Endothelial cell of umbilical vein (primary cell): ENCODE measurements around the gene SLC9A3. TPM values are rescaled to one million over a fixed set of nuclear protein-coding genes. Genes with fewer than 3 reads are reported as not detected.

Experiments
- BruUV-seq: library from RNA; stranded (reverse); fragments of 400-500 nt; replicated peaks from 2 replicates; lab custom pipeline; 2021; lab: Mats Ljungman, UMichigan
- CTCF ChIA-PET: fragments of 300-600, 350-600 bp; sonication (Branson Sonifier 250); formaldehyde crosslinking; loops from one replicate; lab custom pipeline; 2021; ENCODE audit warnings: antibody characterized with exemption, inconsistent platforms; lab: Charles Lee
- POLR2A ChIA-PET: fragments of 300-600, 350-600 bp; sonication (Branson Sonifier 250); formaldehyde crosslinking; loops from one replicate; lab custom pipeline; 2021; ENCODE audit warnings: antibody characterized with exemption, inconsistent platforms; lab: Charles Lee
- DNase-seq: peaks from one replicate; pipeline ENCODE4 v3.0.0-alpha.2; 2011; ENCODE audit warnings: low read depth, low spot score
- FAIRE-seq: peaks from 2 replicates; lab custom pipeline; 2011; peaks lifted over from hg19 to GRCh38; lab: Jason Lieb, UNC
- H2AFZ ChIP-seq: 2 replicates; pipeline ENCODE4 v1.6.0; 2012; ENCODE audit warnings: low read depth, low read length, control low read depth, inconsistent platforms
- H3K27ac ChIP-seq: 2 replicates; pipeline ENCODE4 v1.5.1; 2011; ENCODE audit warnings: low read depth, mild to moderate bottlenecking, control low read depth, low read length, moderate library complexity; ENCODE audit not compliant: insufficient read depth
- H3K27me3 ChIP-seq, 2 experiments: 2 replicates each; pipeline versions ENCODE4 v1.6.0 to v1.6.1; 2011; ENCODE audit warnings: low read length in 2 of 2, mixed read lengths in 1 of 2; ENCODE audit not compliant: control insufficient read depth in 2 of 2, insufficient read depth in 2 of 2
- H3K36me3 ChIP-seq, 2 experiments: 2 replicates in 1 of 2; 3 replicates in 1 of 2; pipeline ENCODE4 v1.5.1; 2011; ENCODE audit warnings: low read length in 2 of 2, mild to moderate bottlenecking in 1 of 2, moderate library complexity in 1 of 2; ENCODE audit not compliant: control insufficient read depth in 2 of 2, insufficient read depth in 2 of 2; ENCODE audit errors: extremely low read depth in 1 of 2
- H3K4me1 ChIP-seq: 3 replicates; pipeline ENCODE4 v1.5.1; 2011; ENCODE audit warnings: mild to moderate bottlenecking, low read length; ENCODE audit not compliant: control insufficient read depth, insufficient read depth; ENCODE audit errors: extremely low read depth
- H3K4me2 ChIP-seq: 2 replicates; pipeline ENCODE4 v1.6.1; 2011; ENCODE audit warnings: low read length, control low read depth, mixed read lengths; ENCODE audit not compliant: insufficient read depth
- H3K4me3 ChIP-seq, 3 experiments: fragments of 200-600 bp in 1 of 3; sonication (generic), shearing (Covaris generic) in 1 of 3; replicated peaks in 1 of 3; 2 replicates each; pipeline ENCODE4 v1.5.1; 2011 to 2016; ENCODE audit warnings: control low read depth in 3 of 3, low read length in 3 of 3, mild to moderate bottlenecking in 2 of 3, inconsistent platforms in 1 of 3, low read depth in 1 of 3, moderate library complexity in 1 of 3; ENCODE audit not compliant: insufficient read depth in 1 of 3
- H3K79me2 ChIP-seq: 2 replicates; pipeline ENCODE4 v1.6.0; 2012; ENCODE audit warnings: low read length, inconsistent platforms; ENCODE audit not compliant: control insufficient read depth, insufficient read depth
- H3K9ac ChIP-seq: replicated peaks from 2 replicates; pipeline ENCODE3; 2011; ENCODE audit warnings: low read length, control low read depth; ENCODE audit not compliant: insufficient read depth; ENCODE audit errors: extremely low read depth
- H3K9me1 ChIP-seq: replicated peaks from 3 replicates; pipeline ENCODE4 v1.6.0; 2011; ENCODE audit warnings: mild to moderate bottlenecking, low read length; ENCODE audit not compliant: control insufficient read depth, insufficient read depth; ENCODE audit errors: extremely low read depth
- H3K9me3 ChIP-seq: replicated peaks from 2 replicates; pipeline ENCODE4 v1.5.1; 2012; ENCODE audit warnings: low read length, inconsistent platforms; ENCODE audit not compliant: control insufficient read depth, insufficient read depth
- H4K20me1 ChIP-seq: replicated peaks from 2 replicates; pipeline ENCODE3; 2011; ENCODE audit warnings: mild to moderate bottlenecking, low read length; ENCODE audit not compliant: control insufficient read depth, insufficient read depth; ENCODE audit errors: extremely low read depth
- CTCF ChIP-seq, 2 donors: IDR thresholded peaks; 1 replicate in 1 of 2; 2 replicates in 1 of 2; pipeline ENCODE4 v1.5.1; 2011; ENCODE audit warnings: low read length in 2 of 2, mild to moderate bottlenecking in 2 of 2, moderate library complexity in 2 of 2, control low read depth in 1 of 2, inconsistent platforms in 1 of 2, low read depth in 1 of 2; ENCODE audit not compliant: insufficient read depth in 1 of 2; ENCODE audit errors: extremely low read depth in 1 of 2
- FOS ChIP-seq: IDR thresholded peaks from 2 replicates; pipeline ENCODE4 v1.6.1; 2011; ENCODE audit warnings: mild to moderate bottlenecking, low read length, moderate library complexity, borderline replicate concordance; ENCODE audit not compliant: insufficient read depth
- GATA2 ChIP-seq: IDR thresholded peaks from 2 replicates; pipeline ENCODE4 v1.7.0; 2011; ENCODE audit warnings: low read depth, mild to moderate bottlenecking, moderate library complexity, mixed read lengths, low read length; ENCODE audit not compliant: insufficient read length, insufficient read depth
- JUN ChIP-seq: IDR thresholded peaks from 2 replicates; pipeline ENCODE4 v1.6.1; 2011; ENCODE audit warnings: borderline replicate concordance, low read depth; ENCODE audit not compliant: insufficient read length, insufficient read depth
- MAX ChIP-seq: IDR thresholded peaks from 2 replicates; pipeline ENCODE4 v1.6.1; 2011; ENCODE audit not compliant: insufficient read depth, insufficient read length
- MYC ChIP-seq: IDR thresholded peaks from one replicate; pipeline ENCODE4 v1.6.1; 2011; ENCODE audit warnings: mild to moderate bottlenecking, low read depth, low read length
- dilution Hi-C: fragments of 300-500 bp; cut with MboI; formaldehyde crosslinking; loops from one replicate; pipeline ENCODE4 v1.15.0; 2019; ENCODE audit warnings: low sequenced_read_pairs; ENCODE audit not compliant: extremely low pct_ligation_motif_present
- intact Hi-C: fragments of 100-400 bp; cut with micrococcal nuclease; formaldehyde crosslinking; loops from one replicate; pipeline ENCODE4 v1.10.0; 2022
- polyA plus RNA-seq, 4 experiments: library from polyadenylated mRNA; depleted of rRNA in 3 of 4; stranded (reverse) in 3 of 4; unstranded in 1 of 4; fragments of >200 nt; gene quantifications; 2 replicates each; pipeline versions ENCODE4 v1.2.1 to v1.2.3, GENCODE V29; 2011 to 2012; ENCODE audit warnings: missing spikeins in 1 of 4
- total RNA-seq: library from RNA; stranded (reverse); gene quantifications from 2 replicates; pipeline ENCODE4 v1.2.3, GENCODE V29; 2021

The SLC9A3 gene
- total and polyA plus RNA-seq, 2 donors (not counting 3 experiments of a cell fraction or from before 2014, with no cell fraction given) = 0.79 to 0.82 TPM

- Histone ChIP-seq H2AFZ (no peak overlapping the region), H3K27me3 (no peaks in the 10 kb centered on the region), H3K9ac (no peak overlapping the region), H4K20me1 (no peaks in the 10 kb centered on the region), H3K4me1 (no peaks in the 10 kb centered on the region), H3K27ac (no peak overlapping the region), H3K9me1 (no peaks in the 10 kb centered on the region), H3K79me2 (peaks cover 19% of the 10 kb centered on the region), H3K4me3 (no peak overlapping the region), H3K4me2 (no peak overlapping the region), H3K36me3 (peaks cover 8 to 26% of the 10 kb centered on the region in 2 experiments), H3K9me3 (no peaks in the 10 kb centered on the region)
- intact Hi-C loops = no loop called here
- no peak for DNase-seq
- BruUV-seq = no TSS peak
- ChIA-PET POLR2A (no interaction called here), CTCF (no interaction called here)
- dilution Hi-C loops = no loop called here
- FAIRE-seq = no peak
- TF ChIP-seq JUN (no peak), MAX (no peak), MYC (no peak), CTCF (IDR thresholded peaks at IDR 0.05; ENCODE audit: extremely low read depth in 1 of 2, insufficient read depth in 1 of 2, low read depth in 1 of 2, low read length in 2 of 2) (no peak), GATA2 (no peak), FOS (no peak)
These were observed 71.1 kb downstream of the SLC9A3 start for GRCh38 chr5:452978-453710.
